T-cell (primary cell): ENCODE measurements around the gene RETREG2. TPM values are rescaled to one million over a fixed set of nuclear protein-coding genes. Genes with fewer than 3 reads are reported as not detected.

Experiments used
- ATAC-seq, 4 experiments: fragments of 200-7000 bp in 3 of 4; fragments of 150-1000 bp in 1 of 4; cut with Tn5 transposase; replicated peaks in 1 of 4; 1 replicate in 3 of 4; 2 replicates in 1 of 4; pipeline ENCODE4 v1.10.0; 2021; ENCODE audit warnings: moderate library complexity in 3 of 4, mild to moderate bottlenecking in 2 of 4, moderate number of reproducible peaks in 1 of 4
- CTCF ChIA-PET, 2 donors: fragments of 300-600 bp; sonication (Branson Sonifier 250); formaldehyde crosslinking; loops; one replicate each; lab custom pipeline; 2022; ENCODE audit warnings: antibody characterized with exemption in 2 of 2; lab: Charles Lee
- POLR2A ChIA-PET, 2 donors: fragments of 300-600 bp; sonication (Branson Sonifier 250); formaldehyde crosslinking; loops; one replicate each; lab custom pipeline; 2022; ENCODE audit warnings: antibody characterized with exemption in 2 of 2; lab: Charles Lee
- DNase-seq, 35 experiments: peaks; one replicate each; pipeline versions ENCODE4 v3.0.0 to v3.0.0-alpha.2; 2013 to 2023
- H3K27ac ChIP-seq: one replicate; pipeline ENCODE4 v1.5.1; 2013; ENCODE audit warnings: low read length
- H3K27me3 ChIP-seq, 2 experiments: replicated peaks in 1 of 2; 1 replicate in 1 of 2; 2 replicates in 1 of 2; pipeline versions ENCODE4 v1.6.1 to v1.7.0; 2013; ENCODE audit warnings: low read length in 1 of 2, mixed read lengths in 1 of 2; ENCODE audit not compliant: control insufficient read depth in 2 of 2, insufficient read depth in 2 of 2; ENCODE audit errors: extremely low read depth in 1 of 2
- H3K36me3 ChIP-seq, 2 donors: 1 replicate in 1 of 2; 2 replicates in 1 of 2; pipeline versions ENCODE4 v1.6.1 to v1.7.0; 2013; ENCODE audit warnings: low read length in 1 of 2; ENCODE audit not compliant: control insufficient read depth in 2 of 2, insufficient read depth in 1 of 2; ENCODE audit errors: extremely low read depth in 1 of 2
- H3K4me1 ChIP-seq, 2 experiments: 1 replicate in 1 of 2; 2 replicates in 1 of 2; pipeline versions ENCODE4 v1.6.1 to v1.7.0; 2013; ENCODE audit warnings: low read length in 2 of 2, mixed read lengths in 1 of 2; ENCODE audit not compliant: insufficient read depth in 2 of 2, control insufficient read depth in 1 of 2; ENCODE audit errors: extremely low read depth in 1 of 2
- H3K4me3 ChIP-seq, 2 donors: 1 replicate in 1 of 2; 2 replicates in 1 of 2; pipeline versions ENCODE4 v1.5.1 to v1.7.0; 2013; ENCODE audit warnings: mild to moderate bottlenecking in 2 of 2, low read length in 1 of 2, moderate library complexity in 1 of 2; ENCODE audit not compliant: control insufficient read depth in 1 of 2; ENCODE audit errors: extremely low read depth in 1 of 2
- H3K9me3 ChIP-seq: 2 replicates; pipeline ENCODE4 v1.7.0; 2013
- H3K27ac Mint-ChIP-seq, 2 donors: one replicate each; pipeline ENCODE4 v1.8.0; 2020 to 2021; ENCODE audit warnings: mild to moderate bottlenecking in 2 of 2, mixed read lengths in 2 of 2
- H3K27me3 Mint-ChIP-seq, 2 donors: one replicate each; pipeline ENCODE4 v1.8.0; 2021 to 2022; ENCODE audit warnings: mixed read lengths in 2 of 2
- H3K36me3 Mint-ChIP-seq: one replicate; pipeline ENCODE4 v1.8.0; 2021; ENCODE audit warnings: mixed read lengths
- H3K4me1 Mint-ChIP-seq, 3 donors: one replicate each; pipeline ENCODE4 v1.8.0; 2020 to 2022; ENCODE audit warnings: mixed read lengths in 3 of 3, mild to moderate bottlenecking in 1 of 3
- H3K4me3 Mint-ChIP-seq, 3 donors: one replicate each; pipeline ENCODE4 v1.8.0; 2020 to 2022; ENCODE audit warnings: mild to moderate bottlenecking in 3 of 3, mixed read lengths in 3 of 3, moderate library complexity in 3 of 3
- H3K9me3 Mint-ChIP-seq, 3 donors: one replicate each; pipeline ENCODE4 v1.8.0; 2020 to 2022; ENCODE audit warnings: mixed read lengths in 3 of 3
- WGBS: methylation state at CpG from one replicate; pipeline ENCODE4 v1.1.5; 2013; ENCODE audit warnings: missing lambda C conversion rate; ENCODE audit not compliant: insufficient coverage; 5-methylcytosine and 5-hydroxymethylcytosine counted together
- total RNA-seq, 35 experiments: library from RNA in 6 of 35; stranded (reverse) in 6 of 35; fragments of 120-200 nt in 1 of 35; gene quantifications; one replicate each; pipeline versions ENCODE4 v1.2.1 to v1.2.4 and lab custom pipeline; 2013 to 2026

RETREG2 gene
- total RNA-seq, 5 donors from 2014 or later (not counting 1 experiment from before 2014, with no cell fraction given): 85.2 to 131 (median 109) TPM

GRCh38 chr2:219175486-219175885 is 2.6 kb upstream of the RETREG2 start:
- Mint-ChIP-seq H3K36me3 (peaks cover 36% of the 10 kb centered on the region), H3K27me3 (no peaks in the 10 kb centered on the region), H3K9me3 (no peaks in the 10 kb centered on the region), H3K27ac (peak overlapping the region; percentile 86 to 99), H3K4me1 (peaks cover 55 to 71% (median 59%) of the 10 kb centered on the region in 3 donors), H3K4me3 (peak overlapping the region; percentile 88 to 96 (median 92))
- Histone ChIP-seq H3K4me1 (peaks cover 23 to 65% of the 10 kb centered on the region in 2 experiments), H3K9me3 (no peaks in the 10 kb centered on the region), H3K27me3 (no peaks in the 10 kb centered on the region), H3K27ac (peak overlapping the region; percentile 83), H3K4me3 (peak overlapping the region; percentile 25 to 60), H3K36me3 (peaks cover 7 to 49% of the 10 kb centered on the region in 2 donors)
- POLR2A ChIA-PET: interaction anchor here (0.6 to 0.7 kb wide), 2 partner anchors 21 to 1106 kb away, joined by 3 to 4 read pairs; partner anchors contain the start of gene RUFY4 (in 1 of the 2)
- no peak for DNase-seq
- ATAC-seq: no peak
- CTCF ChIA-PET: interaction anchor here (0.6 to 3.0 kb wide), 13 partner anchors 9 to 213 kb away, joined by 3 to 26 read pairs (median 5); partner anchors contain the start of genes NHEJ1 (in 2 of the 2), DNAJB2 (in 1 of the 2), TUBA4A (in 1 of the 2) and ZFAND2B (in 1 of the 2)
- 100% methylated on average over 4 of the region's 7 CpGs for WGBS

- POLR2A ChIA-PET: interaction anchor here (0.5 to 1.1 kb wide), 11 partner anchors 10 to 1107 kb away, joined by 3 to 9 read pairs (median 4); partner anchors contain the start of genes RUFY4 (in 1 of the 2) and TUBA4A (in 1 of the 2)
- ATAC-seq: peak; percentile 13 to 24 (median 19)
- H3K4me1 ChIP-seq: peaks cover 23 to 70% of the 10 kb centered on the region in 2 experiments
- H3K27ac Mint-ChIP-seq: peak overlapping the region; percentile 86 to 99
- H3K27me3 Mint-ChIP-seq: no peaks in the 10 kb centered on the region
- DNase-seq: peak in 12 of 35 experiments; percentile 7 to 30 (median 15)
- H3K9me3 ChIP-seq: no peaks in the 10 kb centered on the region
- H3K27me3 ChIP-seq: no peaks in the 10 kb centered on the region
- peaks cover 62 to 76% (median 63%) of the 10 kb centered on the region in 3 donors for H3K4me1 Mint-ChIP-seq
- peak overlapping the region; percentile 88 to 96 (median 92) for H3K4me3 Mint-ChIP-seq
- H3K36me3 ChIP-seq: peaks cover 8 to 56% of the 10 kb centered on the region in 2 donors
- peaks cover 43% of the 10 kb centered on the region for H3K36me3 Mint-ChIP-seq
- CTCF ChIA-PET: interaction anchor here (0.6 to 3.0 kb wide), 16 partner anchors 10 to 323 kb away, joined by 3 to 26 read pairs (median 4); partner anchors contain the start of genes NHEJ1 (in 2 of the 2), DNAJB2 (in 1 of the 2), GMPPA (in 1 of the 2) and TUBA4A (in 1 of the 2)
- under 1% methylated on average over 38 of the region's 45 CpGs for WGBS
- H3K9me3 Mint-ChIP-seq: no peaks in the 10 kb centered on the region
- H3K27ac ChIP-seq: peak overlapping the region; percentile 83
- H3K4me3 ChIP-seq: peak overlapping the region; percentile 60 to 92
Measured at GRCh38 chr2:219175928-219176817, 1.9 kb upstream of the RETREG2 start.

- no peaks in the 10 kb centered on the region for H3K9me3 Mint-ChIP-seq
- H3K27ac ChIP-seq: peak within 1 kb of the TSS; percentile 88
- H3K36me3 ChIP-seq: peaks cover 8 to 56% of the 10 kb centered on the region in 2 donors
- ChIA-PET CTCF (interaction anchor here (0.6 to 3.0 kb wide), 13 partner anchors 17 to 322 kb away, joined by 3 to 26 read pairs (median 5); partner anchors contain the start of genes NHEJ1 (in 2 of the 2), DNAJB2 (in 1 of the 2), GMPPA (in 1 of the 2) and TUBA4A (in 1 of the 2)), POLR2A (interaction anchor here (0.5 to 1.1 kb wide), 11 partner anchors 11 to 117 kb away, joined by 3 to 9 read pairs (median 4); partner anchors contain the start of genes ANKZF1 (in 1 of the 2), ATG9A (in 1 of the 2) and TUBA4A (in 1 of the 2))
- H3K27me3 Mint-ChIP-seq: no peaks in the 10 kb centered on the region
- peak within 1 kb of the TSS; percentile 60 to 92 for H3K4me3 ChIP-seq
- peak; percentile 77 to 81 (median 79) for ATAC-seq
- no peaks in the 10 kb centered on the region for H3K9me3 ChIP-seq
- peak within 1 kb of the TSS; percentile 99 for H3K27ac Mint-ChIP-seq
- under 1% methylated on average over 60 of the region's 69 CpGs for WGBS
- peak; percentile 76 to 93 (median 85) for DNase-seq
- H3K4me3 Mint-ChIP-seq: peak within 1 kb of the TSS; percentile 88 to 96 (median 92)
- H3K4me1 ChIP-seq: peaks cover 23 to 73% of the 10 kb centered on the region in 2 experiments
- peaks cover 44% of the 10 kb centered on the region for H3K36me3 Mint-ChIP-seq
- H3K27me3 ChIP-seq: no peaks in the 10 kb centered on the region
- H3K4me1 Mint-ChIP-seq: peaks cover 70 to 77% (median 70%) of the 10 kb centered on the region in 3 donors
Measured at GRCh38 chr2:219176818-219177551, 1.1 kb upstream of the RETREG2 start, which contains the start of gene CNPPD1. CNPPD1 (minus strand) TSS chr2:219176925; CDS start chr2:219176828, 97 bp downstream.

GRCh38 chr2:219178377-219179175 is 501 bp downstream of the RETREG2 start:
- Histone ChIP-seq H3K36me3 (peaks cover 14 to 56% of the 10 kb centered on the region in 2 donors), H3K9me3 (no peaks in the 10 kb centered on the region), H3K27ac (peak overlapping the region; percentile 47), H3K4me1 (peaks cover 23 to 78% of the 10 kb centered on the region in 2 experiments), H3K27me3 (no peaks in the 10 kb centered on the region), H3K4me3 (peak overlapping the region; percentile 55 to 79)
- H3K36me3 Mint-ChIP-seq: peaks cover 38% of the 10 kb centered on the region
- H3K4me1 Mint-ChIP-seq: peaks cover 78 to 83% (median 78%) of the 10 kb centered on the region in 3 donors
- DNase-seq (peak in 21 of 35 experiments; percentile 13 to 59 (median 25)), ATAC-seq (peak in 3 of 4 experiments; percentile 1 to 6 (median 3))
- POLR2A ChIA-PET: no interaction called here
- peak overlapping the region; percentile 81 to 86 for H3K27ac Mint-ChIP-seq
- H3K9me3 Mint-ChIP-seq: no peaks in the 10 kb centered on the region
- H3K27me3 Mint-ChIP-seq: no peaks in the 10 kb centered on the region
- CTCF ChIA-PET: interaction anchor here in 1 of 2 donors (0.6 to 1.8 kb wide), 2 partner anchors 14 to 27 kb away, joined by 4 read pairs; no protein-coding TSS in a partner anchor
- 0% methylated on average over 29 of the region's 45 CpGs for WGBS
- peak overlapping the region; percentile 82 to 95 (median 88) for H3K4me3 Mint-ChIP-seq
